IPS-18c (cell line): Measurements from ENCODE around the gene SHPK.

Experiments
- H3K4me3 ChIP-seq: 2 replicates; pipeline ENCODE4 v1.7.0; 2013; ENCODE audit warnings: low read depth, mild to moderate bottlenecking, low read length, moderate library complexity; ENCODE audit not compliant: insufficient read depth
- H3K9me3 ChIP-seq: one replicate; pipeline ENCODE4 v1.6.1; 2013; ENCODE audit warnings: mild to moderate bottlenecking, low read length, moderate library complexity; ENCODE audit not compliant: control insufficient read depth, insufficient read depth

The SHPK gene

DNA sequence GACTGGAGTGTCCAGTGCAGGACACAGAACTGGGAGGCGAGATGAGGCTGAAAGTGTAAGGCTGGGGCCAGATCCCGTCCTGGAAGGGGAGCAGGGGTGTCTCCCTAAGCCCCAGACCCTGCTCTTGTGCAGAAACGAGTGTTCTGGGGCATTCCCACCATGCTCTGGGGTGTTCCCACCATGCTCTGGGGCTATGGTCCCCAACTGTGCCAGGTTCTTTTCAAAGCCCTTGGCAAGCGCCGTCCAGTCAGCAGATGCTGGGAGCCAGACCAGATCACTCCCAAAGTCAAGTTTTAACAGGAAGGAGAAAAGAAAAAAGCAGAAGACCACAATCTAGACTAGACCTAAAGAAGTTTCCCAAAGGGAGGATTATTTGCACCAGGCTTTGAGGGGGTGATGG, 29.8 kb upstream of the SHPK start:
- Histone ChIP-seq H3K9me3 (no peaks in the 10 kb centered on the region), H3K4me3 (no peak overlapping the region)

DNA sequence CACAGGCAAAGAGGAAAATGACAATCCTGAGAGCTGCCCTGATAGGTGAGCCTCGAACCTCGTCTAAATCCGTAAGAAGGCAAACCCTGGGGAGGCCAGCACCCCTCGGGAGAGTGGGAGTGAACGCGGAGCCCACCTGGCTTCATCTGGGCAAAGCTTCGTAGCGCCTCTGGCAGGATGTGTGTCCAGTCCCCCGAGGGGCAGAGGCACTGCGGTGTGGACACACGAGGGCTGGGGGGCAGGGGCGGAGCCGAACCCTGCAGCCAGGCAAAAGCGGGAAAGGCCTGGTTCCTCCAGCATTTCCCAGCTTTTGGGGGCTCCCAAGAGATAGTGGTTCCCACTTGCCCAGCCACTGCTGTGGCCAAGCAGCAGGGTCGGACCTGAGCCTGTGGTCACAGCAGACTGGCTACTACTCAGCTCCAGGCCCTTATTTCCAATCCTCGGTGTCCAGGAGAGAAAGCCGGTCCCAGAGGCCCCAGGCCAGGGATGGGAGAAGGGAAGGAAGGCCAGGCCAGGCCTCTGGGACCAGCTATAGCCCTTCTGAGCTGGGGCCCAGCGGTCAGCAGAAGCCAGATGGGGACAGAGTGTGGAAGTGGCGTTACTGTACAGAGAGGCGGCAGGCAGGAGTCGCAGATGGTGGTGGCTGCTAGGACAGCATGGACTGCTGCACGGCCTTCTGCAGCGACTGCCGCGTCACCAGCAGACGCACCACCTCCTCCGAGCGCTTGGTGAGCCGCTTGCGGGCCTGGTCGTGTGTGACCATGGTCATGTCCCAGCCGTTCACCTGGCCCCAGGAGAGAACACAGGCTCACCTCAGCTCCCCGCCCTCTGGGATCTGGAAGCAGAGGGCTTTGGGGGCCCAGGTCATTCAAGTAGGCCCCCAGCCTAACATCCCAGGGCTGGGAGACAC, 27.3 kb upstream of the SHPK start:
- Histone ChIP-seq H3K9me3 (no peaks in the 10 kb centered on the region), H3K4me3 (no peak overlapping the region)

DNA sequence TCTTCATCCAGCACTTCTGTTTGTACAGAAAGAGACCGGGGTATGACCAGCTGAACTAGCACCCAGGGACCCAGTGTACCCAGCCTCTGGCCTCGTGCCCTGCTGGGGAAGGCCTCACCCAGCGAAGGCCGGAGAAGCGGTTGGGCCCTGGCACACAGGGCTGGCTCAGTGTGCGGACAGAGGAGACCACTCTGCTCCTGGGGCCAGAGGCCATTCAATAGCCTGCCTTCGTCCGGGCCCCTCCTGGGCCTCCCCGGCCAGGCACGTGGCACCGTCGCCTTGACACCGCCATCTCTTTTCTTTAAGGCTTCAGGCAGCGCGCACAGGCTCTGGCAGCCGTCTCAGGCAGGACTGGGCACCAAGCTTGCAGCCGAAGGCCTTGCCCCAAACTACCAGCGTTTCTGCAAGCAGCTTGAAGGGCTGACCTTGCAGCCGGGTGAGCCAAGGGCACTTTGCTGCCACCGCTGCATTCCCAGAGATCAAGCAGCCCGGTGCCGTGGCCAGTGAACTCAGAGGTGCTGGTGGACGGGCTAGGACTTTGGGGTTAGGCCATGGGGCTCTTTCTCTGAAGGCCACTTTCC, 24.4 kb upstream of the SHPK start:
- no peaks in the 10 kb centered on the region for H3K9me3 ChIP-seq
- H3K4me3 ChIP-seq = no peak overlapping the region

GRCh38 chr17:3659541-3660111, 23.6 kb upstream of the SHPK start:
- Histone ChIP-seq H3K4me3 (no peak overlapping the region), H3K9me3 (no peaks in the 10 kb centered on the region)

GRCh38 chr17:3658784-3659449, 22.9 kb upstream of the SHPK start:
- no peaks in the 10 kb centered on the region for H3K9me3 ChIP-seq

GRCh38 chr17:3657874-3658783, 22.1 kb upstream of the SHPK start:
- no peak overlapping the region for H3K4me3 ChIP-seq
- no peaks in the 10 kb centered on the region for H3K9me3 ChIP-seq

More at GRCh38 chr17:3658784-3659449, 22.9 kb upstream of the SHPK start:
- no peak overlapping the region for H3K4me3 ChIP-seq

DNA sequence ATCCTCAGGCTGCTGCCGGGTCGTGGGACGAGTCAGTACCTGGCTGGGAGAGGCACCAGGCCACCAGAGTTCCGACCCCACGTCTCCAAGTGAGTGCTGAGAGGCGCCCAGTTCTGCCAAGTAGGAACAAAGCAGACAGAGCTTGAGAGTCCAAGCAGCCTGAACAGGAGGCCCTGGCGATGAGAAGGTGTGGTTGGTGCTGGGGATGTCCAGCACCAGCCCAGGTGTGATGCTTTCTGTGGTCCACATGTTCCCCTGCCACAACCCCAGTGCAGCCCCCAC, 21.5 kb upstream of the SHPK start:
- Histone ChIP-seq H3K9me3 (no peaks in the 10 kb centered on the region), H3K4me3 (no peak overlapping the region)

- H3K4me3 ChIP-seq = no peak overlapping the region
- no peaks in the 10 kb centered on the region for H3K9me3 ChIP-seq
Measured at GRCh38 chr17:3656755-3657587, 20.9 kb upstream of the SHPK start.

GRCh38 chr17:3656353-3656752, 20.3 kb upstream of the SHPK start:
- Histone ChIP-seq H3K4me3 (no peak overlapping the region), H3K9me3 (no peaks in the 10 kb centered on the region)

- H3K4me3 ChIP-seq = no peak overlapping the region
- no peaks in the 10 kb centered on the region for H3K9me3 ChIP-seq
Measured at GRCh38 chr17:3655766-3656165, 19.7 kb upstream of the SHPK start.

DNA sequence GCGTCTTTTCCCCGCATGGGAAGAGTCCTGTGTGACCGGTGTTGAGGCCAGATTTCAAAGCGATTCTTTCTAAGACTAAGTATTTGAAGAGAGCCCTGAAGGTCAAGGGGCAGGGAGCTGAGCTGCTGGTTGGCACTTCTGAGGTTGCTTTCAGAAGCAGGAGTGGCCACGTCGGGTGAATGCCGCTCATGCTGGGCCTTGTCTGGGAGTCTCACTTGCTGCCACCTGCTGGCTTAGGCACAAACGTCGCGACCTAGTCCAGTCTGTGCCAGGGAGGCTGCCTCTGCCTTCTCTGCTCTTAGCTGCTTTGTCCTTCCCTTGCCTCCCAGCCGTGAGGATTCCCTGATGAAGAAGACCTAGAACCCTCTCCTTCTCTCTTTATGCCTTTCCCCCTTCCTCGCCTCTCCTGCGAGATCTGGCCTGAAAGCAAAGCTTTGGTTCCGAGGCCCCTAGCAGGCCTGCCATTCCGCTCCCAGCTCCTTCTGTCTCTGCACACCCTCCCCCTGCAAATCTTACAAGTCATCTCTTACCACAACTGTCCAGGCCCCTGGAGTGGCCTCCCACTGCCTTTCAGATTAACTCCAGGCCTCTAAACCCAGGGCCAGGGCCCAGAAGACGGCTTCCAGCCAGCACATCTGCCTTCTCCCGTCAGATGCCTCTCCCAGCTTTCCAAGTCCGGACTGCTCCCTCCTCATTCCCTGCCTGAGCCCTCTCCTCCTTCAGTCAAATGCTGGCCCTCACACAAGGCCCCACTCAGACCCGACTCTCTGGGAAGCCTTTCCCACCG, 11.9 kb upstream of the SHPK start:
- Histone ChIP-seq H3K4me3 (no peak overlapping the region), H3K9me3 (no peaks in the 10 kb centered on the region)

DNA sequence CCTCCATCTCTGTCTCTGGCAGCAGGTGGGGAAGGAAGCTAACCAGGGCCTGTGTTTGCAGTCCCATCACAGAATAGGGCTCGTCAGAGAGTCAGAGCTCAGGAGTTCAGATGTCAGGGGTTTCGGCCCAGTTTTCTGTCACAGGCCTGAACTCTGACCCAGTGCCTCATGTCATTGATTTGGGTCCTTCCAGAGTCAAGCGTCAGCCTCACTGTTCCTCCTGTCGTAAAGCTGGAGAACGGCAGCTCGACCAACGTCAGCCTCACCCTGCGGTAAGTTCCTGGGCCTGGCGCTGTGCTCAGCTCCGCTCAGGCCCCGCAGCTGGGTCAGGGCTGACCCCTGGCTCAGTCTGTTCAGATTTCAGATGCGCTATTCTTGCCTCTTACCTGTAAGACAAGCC, 11.2 kb upstream of the SHPK start:
- no peak overlapping the region for H3K4me3 ChIP-seq
- H3K9me3 ChIP-seq = no peaks in the 10 kb centered on the region

GRCh38 chr17:3645310-3645709, 9.3 kb upstream of the SHPK start:
- Histone ChIP-seq H3K9me3 (no peaks in the 10 kb centered on the region), H3K4me3 (no peak overlapping the region)

DNA sequence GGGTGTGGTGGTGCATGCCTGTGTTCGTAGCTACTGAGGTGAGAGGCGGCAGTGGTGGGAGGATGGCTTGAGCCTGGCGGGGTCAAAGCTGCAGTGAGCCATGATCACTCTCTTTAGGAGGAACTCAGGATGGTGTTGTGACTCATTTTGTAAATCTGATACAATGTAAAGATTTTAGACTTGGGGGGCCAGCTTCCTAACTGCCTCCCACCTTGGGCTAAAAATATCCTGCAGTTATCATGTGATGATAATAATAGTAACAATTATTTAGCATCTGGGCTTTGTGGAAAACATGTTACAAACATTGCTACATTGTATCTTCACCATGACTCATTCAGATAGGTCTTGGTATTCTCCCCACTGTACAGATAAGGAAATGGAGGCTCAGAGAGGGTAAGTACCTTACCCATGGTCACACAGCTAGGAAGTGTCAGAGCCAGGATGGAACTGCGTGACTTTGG, 7.9 kb upstream of the SHPK start:
- no peak overlapping the region for H3K4me3 ChIP-seq
- no peaks in the 10 kb centered on the region for H3K9me3 ChIP-seq

GRCh38 chr17:3641717-3642486, 5.9 kb upstream of the SHPK start:
- Histone ChIP-seq H3K4me3 (no peak overlapping the region), H3K9me3 (no peaks in the 10 kb centered on the region)
